Measurements from ENCODE around the gene SLC12A9. TPM values are rescaled to one million over a fixed set of nuclear protein-coding genes. Genes with fewer than 3 reads are reported as not detected.

Gene SLC12A9
- total RNA-seq, 4 donors from 2014 or later, result 21.0 to 46.2 (median 23.1) TPM

- H3K4me3 ChIP-seq, result peak overlapping the region in 2 of 4 donors; percentile 44 to 63
- peaks cover 50% of the 10 kb centered on the region for H3K27me3 ChIP-seq
- no peaks in the 10 kb centered on the region for H3K36me3 ChIP-seq
- H3K9me3 ChIP-seq, result no peaks in the 10 kb centered on the region
- WGBS, 2 donors (ENCODE audit: low coverage in 1 of 2), result 23 to 51% methylated on average over 5 to 38 of the region's 40 CpGs
- H3K27ac ChIP-seq, result peak overlapping the region in 1 of 4 donors; percentile 19
- peaks cover 32 to 59% (median 42%) of the 10 kb centered on the region in 4 donors for H3K4me1 ChIP-seq
- no peak for TF ChIP-seq EP300 (IDR thresholded peaks at IDR 0.05; ENCODE audit: low read depth)
- TF ChIP-seq POLR2AphosphoS5 (IDR thresholded peaks at IDR 0.05), result no peak
- TF ChIP-seq CTCF (IDR thresholded peaks at IDR 0.05), result no peak
- TF ChIP-seq POLR2A (IDR thresholded peaks at IDR 0.05), result no peak
- intact Hi-C loops (cut with DNase I; ENCODE audit: low total_unique reads), result loop anchor here (5.0 kb wide), 1 partner anchor 183 kb away; no protein-coding TSS in a partner anchor
- DNase-seq, result no peak
- in situ Hi-C loops (cut with MboI; ENCODE audit: low pct_ligation_motif_present in 1 of 4, low pct_unique_long_range_greater_than_20kb in 1 of 4, low sequenced_read_pairs in 3 of 4), result loop anchor here in 2 of 4 donors (5.0 to 10.0 kb wide), 2 partner anchors 168 to 251 kb away; no protein-coding TSS in a partner anchor
Measured at GRCh38 chr7:100893910-100894721, 41.6 kb downstream of the SLC12A9 start.

- Histone ChIP-seq H3K36me3 (no peaks in the 10 kb centered on the region), H3K27me3 (peaks cover 54% of the 10 kb centered on the region), H3K27ac (peak overlapping the region; percentile 1 to 31 (median 14)), H3K4me1 (peaks cover 32 to 56% (median 40%) of the 10 kb centered on the region in 4 donors), H3K4me3 (peak overlapping the region; percentile 23 to 63 (median 39)), H3K9me3 (no peaks in the 10 kb centered on the region)
- TF ChIP-seq EP300 (IDR thresholded peaks at IDR 0.05; ENCODE audit: low read depth), result no peak
- TF ChIP-seq POLR2A (IDR thresholded peaks at IDR 0.05), result no peak
- TF ChIP-seq POLR2AphosphoS5 (IDR thresholded peaks at IDR 0.05), result no peak
- TF ChIP-seq CTCF (IDR thresholded peaks at IDR 0.05), result peak; percentile 82 to 92 (median 86)
- in situ Hi-C loops (cut with MboI; ENCODE audit: low pct_ligation_motif_present in 1 of 4, low pct_unique_long_range_greater_than_20kb in 1 of 4, low sequenced_read_pairs in 3 of 4) (loop anchor here in 3 of 4 donors (5.0 to 10.0 kb wide), 3 partner anchors 162 to 250 kb away; no protein-coding TSS in a partner anchor), intact Hi-C loops (cut with DNase I; ENCODE audit: low total_unique reads) (loop anchor here (5.0 kb wide), 1 partner anchor 182 kb away; no protein-coding TSS in a partner anchor)
- peak; percentile 62 for DNase-seq
- 1% methylated on average over 28 of the region's 83 CpGs; no CpG with 5 or more reads in 1 of the 2 donors for WGBS, 2 donors (ENCODE audit: low coverage in 1 of 2)
Measured at GRCh38 chr7:100894860-100895700, 42.6 kb downstream of the SLC12A9 start.

DNA sequence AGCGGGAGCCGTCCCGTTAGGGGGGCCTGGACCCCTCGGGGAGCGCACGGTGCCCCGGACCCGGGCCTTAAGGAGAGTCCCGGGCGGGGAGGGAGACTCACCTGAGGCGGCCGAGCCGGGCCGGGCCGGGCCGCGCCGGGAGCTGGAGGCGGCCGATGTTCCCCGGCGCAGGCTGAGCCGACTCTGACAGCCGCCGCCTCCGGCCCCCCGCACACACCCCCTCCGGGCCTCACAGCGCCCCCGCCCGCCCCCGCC, 43.1 kb downstream of the SLC12A9 start, which contains the start of gene ACHE:
TSS of gene ACHE (minus strand) at position 188 of the 255 bp plus-strand sequence. CDS start 1,656 bp downstream, outside the sequence.
- intact Hi-C loops (cut with DNase I; ENCODE audit: low total_unique reads), result no loop called here
- WGBS, 2 donors (ENCODE audit: low coverage in 1 of 2), result no CpG with 5 or more reads among the region's 32 CpGs
- H3K27ac ChIP-seq, result peak within 1 kb of the TSS; percentile 10 to 31 (median 20)

More for the DNA sequence above, 43.1 kb downstream of the SLC12A9 start, which contains the start of gene ACHE:
- Histone ChIP-seq H3K4me3 (peak within 1 kb of the TSS; percentile 23 to 63 (median 39)), H3K27me3 (peaks cover 54% of the 10 kb centered on the region), H3K4me1 (peaks cover 27 to 50% (median 35%) of the 10 kb centered on the region in 4 donors), H3K36me3 (no peaks in the 10 kb centered on the region), H3K9me3 (no peaks in the 10 kb centered on the region)
- in situ Hi-C loops (cut with MboI; ENCODE audit: low pct_ligation_motif_present in 1 of 4, low pct_unique_long_range_greater_than_20kb in 1 of 4, low sequenced_read_pairs in 3 of 4), result loop anchor here in 2 of 4 donors (5.0 to 10.0 kb wide), 2 partner anchors 162 to 249 kb away; no protein-coding TSS in a partner anchor
- no peak for TF ChIP-seq EP300 (IDR thresholded peaks at IDR 0.05; ENCODE audit: low read depth)
- TF ChIP-seq POLR2AphosphoS5 (IDR thresholded peaks at IDR 0.05), result no peak
- no peak for TF ChIP-seq CTCF (IDR thresholded peaks at IDR 0.05)
- no peak for TF ChIP-seq POLR2A (IDR thresholded peaks at IDR 0.05)
- no peak for DNase-seq
